ENCODE measurements around the gene COL28A1.
"Not testable (repeated sequence)": the region's sequence is repeated elsewhere in the genome, so short reads cannot be mapped to it uniquely, and the experiment has no call there.

The COL28A1 gene

GRCh38 chr7:7478569-7478968, 57.1 kb downstream of the COL28A1 start:
- no peak overlapping the region for H3K27ac ChIP-seq (ENCODE audit: low read length)
- no peaks in the 10 kb centered on the region for H3K9me3 ChIP-seq (ENCODE audit: control insufficient read depth, insufficient read depth, low read length)
- no peak for DNase-seq (ENCODE audit: low read depth, low spot score)
- no CpG with 5 or more reads among the region's 23 CpGs for WGBS (ENCODE audit: insufficient coverage, insufficient read length)
- H3K27me3 ChIP-seq (ENCODE audit: control insufficient read depth, insufficient read depth, low read length), result no peaks in the 10 kb centered on the region
- H3K36me3 ChIP-seq (ENCODE audit: control insufficient read depth, insufficient read depth, low read length), result no peaks in the 10 kb centered on the region
- H3K4me3 ChIP-seq (ENCODE audit: low read length), result no peak overlapping the region
- no peaks in the 10 kb centered on the region for H3K4me1 ChIP-seq (ENCODE audit: control insufficient read depth, insufficient read depth, low read length)

DNA sequence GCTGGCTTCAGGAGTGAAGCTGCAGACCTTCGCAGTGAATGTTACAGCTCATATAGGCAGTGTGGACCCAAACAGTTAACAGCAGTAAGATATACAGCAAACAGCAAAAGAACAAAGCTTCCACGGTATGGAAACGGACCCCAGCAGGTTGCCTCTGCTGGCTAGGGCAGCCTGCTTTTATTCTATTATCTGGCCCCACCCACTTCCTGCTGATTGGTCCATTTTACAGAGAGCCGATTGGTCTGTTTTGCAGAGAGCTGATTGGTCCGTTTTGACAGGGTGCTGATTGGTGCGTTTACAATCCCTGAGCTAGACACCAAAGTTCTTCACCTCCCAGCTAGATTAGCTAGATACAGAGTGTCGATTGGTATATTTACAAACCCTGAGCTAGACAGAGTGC, 58.0 kb downstream of the COL28A1 start:
- not testable (repeated sequence) for H3K27me3 ChIP-seq (ENCODE audit: control insufficient read depth, insufficient read depth, low read length); H3K9me3 ChIP-seq (ENCODE audit: control insufficient read depth, insufficient read depth, low read length); H3K4me1 ChIP-seq (ENCODE audit: control insufficient read depth, insufficient read depth, low read length); H3K4me3 ChIP-seq (ENCODE audit: low read length); DNase-seq (ENCODE audit: low read depth, low spot score); H3K36me3 ChIP-seq (ENCODE audit: control insufficient read depth, insufficient read depth, low read length); H3K27ac ChIP-seq (ENCODE audit: low read length)
- WGBS (ENCODE audit: insufficient coverage, insufficient read length), result no CpG with 5 or more reads among the region's 7 CpGs

DNA sequence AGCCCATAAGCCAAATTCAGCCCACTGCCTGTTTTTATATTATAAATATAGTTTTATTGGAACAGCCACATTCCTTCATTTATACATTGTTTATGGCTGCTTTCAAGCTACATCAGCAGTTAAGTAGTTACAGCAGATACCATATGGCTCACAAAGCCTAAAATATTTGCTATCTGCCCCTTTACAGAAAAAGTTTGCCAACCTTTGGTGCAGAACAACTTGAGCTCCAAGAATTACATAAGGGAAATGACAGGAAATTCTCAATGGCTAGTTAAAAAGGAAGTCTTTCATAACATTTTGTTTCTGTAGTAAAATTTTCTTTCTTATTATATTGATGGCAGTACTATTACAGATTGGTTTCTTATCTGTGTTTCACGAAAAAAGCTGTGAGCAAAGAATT, 59.3 kb downstream of the COL28A1 start:
- H3K9me3 ChIP-seq (ENCODE audit: control insufficient read depth, insufficient read depth, low read length), result no peaks in the 10 kb centered on the region
- H3K27ac ChIP-seq (ENCODE audit: low read length), result no peak overlapping the region
- H3K4me3 ChIP-seq (ENCODE audit: low read length), result no peak overlapping the region
- H3K36me3 ChIP-seq (ENCODE audit: control insufficient read depth, insufficient read depth, low read length), result no peaks in the 10 kb centered on the region
- no peaks in the 10 kb centered on the region for H3K4me1 ChIP-seq (ENCODE audit: control insufficient read depth, insufficient read depth, low read length)
- DNase-seq (ENCODE audit: low read depth, low spot score), result no peak
- H3K27me3 ChIP-seq (ENCODE audit: control insufficient read depth, insufficient read depth, low read length), result no peaks in the 10 kb centered on the region
- no CpG with 5 or more reads among the region's 1 CpG for WGBS (ENCODE audit: insufficient coverage, insufficient read length)

DNA sequence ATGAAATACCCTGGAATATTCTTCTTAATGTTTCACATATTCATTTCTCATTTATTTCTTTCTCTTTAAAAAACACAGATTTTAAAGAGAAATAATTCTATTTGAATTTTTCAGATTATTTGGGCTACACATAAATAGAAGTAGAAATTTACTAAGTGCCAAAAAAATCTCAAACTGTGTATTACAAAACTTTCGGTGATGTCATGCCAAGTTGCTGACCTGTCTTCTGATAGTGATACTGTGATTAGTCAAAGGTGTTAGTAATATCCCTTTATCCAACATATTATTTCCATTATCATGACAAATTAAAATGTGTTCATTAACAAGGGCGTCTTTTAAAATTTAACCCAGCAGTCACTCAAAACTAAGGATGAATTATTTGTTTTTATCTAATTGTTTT, 60.1 kb downstream of the COL28A1 start:
- Histone ChIP-seq H3K36me3 (ENCODE audit: control insufficient read depth, insufficient read depth, low read length) (no peaks in the 10 kb centered on the region), H3K4me3 (ENCODE audit: low read length) (no peak overlapping the region), H3K27me3 (ENCODE audit: control insufficient read depth, insufficient read depth, low read length) (no peaks in the 10 kb centered on the region), H3K9me3 (ENCODE audit: control insufficient read depth, insufficient read depth, low read length) (no peaks in the 10 kb centered on the region), H3K4me1 (ENCODE audit: control insufficient read depth, insufficient read depth, low read length) (no peaks in the 10 kb centered on the region), H3K27ac (ENCODE audit: low read length) (no peak overlapping the region)
- no CpG with 5 or more reads among the region's 2 CpGs for WGBS (ENCODE audit: insufficient coverage, insufficient read length)
- no peak for DNase-seq (ENCODE audit: low read depth, low spot score)

- Histone ChIP-seq H3K4me3 (ENCODE audit: low read length) (no peak overlapping the region), H3K4me1 (ENCODE audit: control insufficient read depth, insufficient read depth, low read length) (no peaks in the 10 kb centered on the region), H3K27me3 (ENCODE audit: control insufficient read depth, insufficient read depth, low read length) (no peaks in the 10 kb centered on the region), H3K36me3 (ENCODE audit: control insufficient read depth, insufficient read depth, low read length) (no peaks in the 10 kb centered on the region), H3K9me3 (ENCODE audit: control insufficient read depth, insufficient read depth, low read length) (no peaks in the 10 kb centered on the region), H3K27ac (ENCODE audit: low read length) (no peak overlapping the region)
- no peak for DNase-seq (ENCODE audit: low read depth, low spot score)
Observed at GRCh38 chr7:7474436-7474835, 61.2 kb downstream of the COL28A1 start.

- WGBS (ENCODE audit: insufficient coverage, insufficient read length), result no CpG with 5 or more reads among the region's 39 CpGs
- not testable (repeated sequence) for H3K4me1 ChIP-seq (ENCODE audit: control insufficient read depth, insufficient read depth, low read length); H3K27ac ChIP-seq (ENCODE audit: low read length); DNase-seq (ENCODE audit: low read depth, low spot score); H3K9me3 ChIP-seq (ENCODE audit: control insufficient read depth, insufficient read depth, low read length); H3K4me3 ChIP-seq (ENCODE audit: low read length); H3K36me3 ChIP-seq (ENCODE audit: control insufficient read depth, insufficient read depth, low read length); H3K27me3 ChIP-seq (ENCODE audit: control insufficient read depth, insufficient read depth, low read length)
Observed at GRCh38 chr7:7464991-7465765, 70.5 kb downstream of the COL28A1 start.

DNA sequence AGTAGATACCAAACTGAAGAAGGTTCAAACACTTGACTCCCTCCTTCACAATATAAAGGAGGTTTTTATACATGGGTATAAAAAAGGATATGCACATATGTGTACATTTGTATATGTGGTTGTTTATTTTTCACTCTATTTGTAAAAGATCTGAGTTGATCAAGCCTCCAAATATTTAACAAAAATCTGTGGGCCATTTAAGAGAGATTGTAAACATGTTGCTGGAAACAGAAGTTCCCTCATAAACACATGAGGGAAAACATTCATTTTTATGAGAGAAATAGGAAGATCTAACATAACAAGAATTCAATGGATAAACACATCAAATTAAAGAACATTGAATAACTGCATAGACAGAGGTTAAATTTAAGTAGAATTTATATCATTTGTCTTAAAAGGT, 81.7 kb downstream of the COL28A1 start:
- Histone ChIP-seq H3K9me3 (ENCODE audit: control insufficient read depth, insufficient read depth, low read length) (no peaks in the 10 kb centered on the region), H3K27ac (ENCODE audit: low read length) (no peak overlapping the region), H3K27me3 (ENCODE audit: control insufficient read depth, insufficient read depth, low read length) (no peaks in the 10 kb centered on the region), H3K36me3 (ENCODE audit: control insufficient read depth, insufficient read depth, low read length) (no peaks in the 10 kb centered on the region), H3K4me3 (ENCODE audit: low read length) (no peak overlapping the region), H3K4me1 (ENCODE audit: control insufficient read depth, insufficient read depth, low read length) (no peaks in the 10 kb centered on the region)
- no peak for DNase-seq (ENCODE audit: low read depth, low spot score)

GRCh38 chr7:7452652-7453051, 83.0 kb downstream of the COL28A1 start:
- Histone ChIP-seq H3K9me3 (ENCODE audit: control insufficient read depth, insufficient read depth, low read length) (no peaks in the 10 kb centered on the region), H3K36me3 (ENCODE audit: control insufficient read depth, insufficient read depth, low read length) (no peaks in the 10 kb centered on the region), H3K4me3 (ENCODE audit: low read length) (no peak overlapping the region), H3K27me3 (ENCODE audit: control insufficient read depth, insufficient read depth, low read length) (no peaks in the 10 kb centered on the region), H3K4me1 (ENCODE audit: control insufficient read depth, insufficient read depth, low read length) (no peaks in the 10 kb centered on the region), H3K27ac (ENCODE audit: low read length) (no peak overlapping the region)
- no CpG with 5 or more reads among the region's 2 CpGs for WGBS (ENCODE audit: insufficient coverage, insufficient read length)
- DNase-seq (ENCODE audit: low read depth, low spot score), result no peak

GRCh38 chr7:7452119-7452518, 83.6 kb downstream of the COL28A1 start:
- H3K4me1 ChIP-seq (ENCODE audit: control insufficient read depth, insufficient read depth, low read length), result no peaks in the 10 kb centered on the region
- no peak for DNase-seq (ENCODE audit: low read depth, low spot score)
- no peaks in the 10 kb centered on the region for H3K9me3 ChIP-seq (ENCODE audit: control insufficient read depth, insufficient read depth, low read length)
- H3K27ac ChIP-seq (ENCODE audit: low read length), result no peak overlapping the region
- no CpG with 5 or more reads among the region's 3 CpGs for WGBS (ENCODE audit: insufficient coverage, insufficient read length)
- H3K4me3 ChIP-seq (ENCODE audit: low read length), result no peak overlapping the region
- H3K27me3 ChIP-seq (ENCODE audit: control insufficient read depth, insufficient read depth, low read length), result no peaks in the 10 kb centered on the region
- no peaks in the 10 kb centered on the region for H3K36me3 ChIP-seq (ENCODE audit: control insufficient read depth, insufficient read depth, low read length)

- H3K27ac ChIP-seq (ENCODE audit: low read length), result no peak overlapping the region
- no peak overlapping the region for H3K4me3 ChIP-seq (ENCODE audit: low read length)
- no peaks in the 10 kb centered on the region for H3K36me3 ChIP-seq (ENCODE audit: control insufficient read depth, insufficient read depth, low read length)
- H3K9me3 ChIP-seq (ENCODE audit: control insufficient read depth, insufficient read depth, low read length), result no peaks in the 10 kb centered on the region
- H3K27me3 ChIP-seq (ENCODE audit: control insufficient read depth, insufficient read depth, low read length), result no peaks in the 10 kb centered on the region
- no CpG with 5 or more reads among the region's 1 CpG for WGBS (ENCODE audit: insufficient coverage, insufficient read length)
- no peak for DNase-seq (ENCODE audit: low read depth, low spot score)
- H3K4me1 ChIP-seq (ENCODE audit: control insufficient read depth, insufficient read depth, low read length), result no peaks in the 10 kb centered on the region
Observed at GRCh38 chr7:7449055-7449454, 86.6 kb downstream of the COL28A1 start.

- no peak for DNase-seq (ENCODE audit: low read depth, low spot score)
- Histone ChIP-seq H3K4me3 (ENCODE audit: low read length) (no peak overlapping the region), H3K27me3 (ENCODE audit: control insufficient read depth, insufficient read depth, low read length) (no peaks in the 10 kb centered on the region), H3K27ac (ENCODE audit: low read length) (no peak overlapping the region), H3K9me3 (ENCODE audit: control insufficient read depth, insufficient read depth, low read length) (no peaks in the 10 kb centered on the region), H3K4me1 (ENCODE audit: control insufficient read depth, insufficient read depth, low read length) (no peaks in the 10 kb centered on the region), H3K36me3 (ENCODE audit: control insufficient read depth, insufficient read depth, low read length) (no peaks in the 10 kb centered on the region)
Observed at GRCh38 chr7:7446616-7447015, 89.1 kb downstream of the COL28A1 start.

All from iPS DF 6.9 (cell line).